Body of pancreas (tissue), 4 donors: Measurements from ENCODE around the gene NOP10. TPM values are rescaled to one million over a fixed set of nuclear protein-coding genes. Genes with fewer than 3 reads are reported as not detected.
A peak's percentile ranks its signal among the peaks of the same experiment; 100 is the strongest.
"Not testable (repeated sequence)": the region's sequence is repeated elsewhere in the genome, so short reads cannot be mapped to it uniquely, and the experiment has no call there.

Source experiments
- ATAC-seq: fragments of 150-250 bp; one replicate; pipeline ENCODE4 v1.9.1; 2016
- DNase-seq, 4 donors: peaks; one replicate each; pipeline ENCODE4 v3.0.0-alpha.2; 2019
- H3K27ac ChIP-seq, 4 donors: fragments of 200-600 bp; sonication (generic); 1 replicate in 3 of 4; 2 replicates in 1 of 4; pipeline versions ENCODE4 v1.5.1 to v1.6.1; 2016 to 2019; ENCODE audit warnings: mild to moderate bottlenecking in 1 of 4, mixed read lengths in 1 of 4, moderate library complexity in 1 of 4
- H3K27me3 ChIP-seq, 2 donors: fragments of 200-600 bp; sonication (generic); one replicate each; pipeline ENCODE4 v1.6.0; 2016; ENCODE audit warnings: mild to moderate bottlenecking in 1 of 2
- H3K36me3 ChIP-seq, 2 donors: fragments of 200-600 bp; sonication (generic); replicated peaks in 1 of 2; 2 replicates each; pipeline ENCODE4 v1.5.1; 2016; ENCODE audit warnings: low read depth in 2 of 2; ENCODE audit not compliant: insufficient read depth in 1 of 2
- H3K4me1 ChIP-seq: fragments of 200-600 bp; sonication (generic); one replicate; pipeline ENCODE4 v1.6.0; 2016
- H3K4me3 ChIP-seq, 2 donors: fragments of 200-600 bp; sonication (generic); 1 replicate in 1 of 2; 2 replicates in 1 of 2; pipeline ENCODE4 v1.5.1; 2016 to 2019
- H3K9me3 ChIP-seq, 3 donors: fragments of 200-600 bp; sonication (generic); 1 replicate in 2 of 3; 2 replicates in 1 of 3; pipeline ENCODE4 v1.5.1; 2016
- POLR2A ChIP-seq, 3 donors: fragments of 450-650 bp; IDR thresholded peaks; one replicate each; pipeline ENCODE4 v1.6.1; 2016; ENCODE audit warnings: antibody characterized with exemption in 3 of 3, mild to moderate bottlenecking in 2 of 3
- WGBS, 2 donors: methylation state at CpG; one replicate each; pipeline ENCODE4 v1.1.5; 2017; 5-methylcytosine and 5-hydroxymethylcytosine counted together
- intact Hi-C: fragments of 100-400 bp; cut with DNase I; formaldehyde crosslinking; loops from one replicate; pipeline ENCODE4 v1.15.1; 2023
- total RNA-seq, 2 donors: library from RNA; depleted of rRNA; stranded (reverse); fragments of >200 nt; gene quantifications; one replicate each; pipeline ENCODE4 v1.1.0, GENCODE V29; 2016
- TF ChIP-seq, protein P1 (sequence below), 7 experiments: fragments of 450-650 bp in 4 of 7; fragments of 200-600 bp in 3 of 7; sonication (generic) in 3 of 7; IDR thresholded peaks; one replicate each; pipeline ENCODE4 v1.5.1; 2016 to 2019; ENCODE audit warnings: antibody characterized with exemption in 7 of 7

NOP10 gene
- total RNA-seq, 2 donors from 2014 or later = 25.7 to 32.4 TPM

DNA sequence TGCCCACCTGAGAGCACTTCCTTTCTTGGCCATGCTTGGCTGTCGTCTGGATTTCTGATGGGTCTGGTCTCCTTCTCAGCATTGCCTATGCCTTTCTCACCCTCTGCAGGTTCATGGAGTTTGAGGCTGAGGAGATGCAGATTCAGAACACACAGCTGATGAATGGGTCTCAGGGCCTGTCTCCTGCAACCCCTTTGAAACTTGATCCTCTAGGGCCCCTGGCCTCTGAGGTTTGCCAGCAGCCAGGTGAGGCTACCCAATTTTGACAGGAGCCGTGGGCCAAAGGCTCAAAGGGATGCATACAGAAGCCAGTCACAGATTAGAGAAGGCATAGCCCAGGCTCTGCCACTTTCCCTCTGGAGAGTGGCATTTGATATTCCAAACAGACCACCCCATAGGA is 10.7 kb upstream of the NOP10 start:
- Histone ChIP-seq H3K27ac (no peak overlapping the region), H3K4me3 (no peak overlapping the region), H3K9me3 (no peaks in the 10 kb centered on the region), H3K36me3 (no peaks in the 10 kb centered on the region), H3K4me1 (no peaks in the 10 kb centered on the region), H3K27me3 (no peaks in the 10 kb centered on the region)
- intact Hi-C loops = no loop called here
- ATAC-seq = no peak
- no peak for DNase-seq
- TF ChIP-seq, protein P1, sequence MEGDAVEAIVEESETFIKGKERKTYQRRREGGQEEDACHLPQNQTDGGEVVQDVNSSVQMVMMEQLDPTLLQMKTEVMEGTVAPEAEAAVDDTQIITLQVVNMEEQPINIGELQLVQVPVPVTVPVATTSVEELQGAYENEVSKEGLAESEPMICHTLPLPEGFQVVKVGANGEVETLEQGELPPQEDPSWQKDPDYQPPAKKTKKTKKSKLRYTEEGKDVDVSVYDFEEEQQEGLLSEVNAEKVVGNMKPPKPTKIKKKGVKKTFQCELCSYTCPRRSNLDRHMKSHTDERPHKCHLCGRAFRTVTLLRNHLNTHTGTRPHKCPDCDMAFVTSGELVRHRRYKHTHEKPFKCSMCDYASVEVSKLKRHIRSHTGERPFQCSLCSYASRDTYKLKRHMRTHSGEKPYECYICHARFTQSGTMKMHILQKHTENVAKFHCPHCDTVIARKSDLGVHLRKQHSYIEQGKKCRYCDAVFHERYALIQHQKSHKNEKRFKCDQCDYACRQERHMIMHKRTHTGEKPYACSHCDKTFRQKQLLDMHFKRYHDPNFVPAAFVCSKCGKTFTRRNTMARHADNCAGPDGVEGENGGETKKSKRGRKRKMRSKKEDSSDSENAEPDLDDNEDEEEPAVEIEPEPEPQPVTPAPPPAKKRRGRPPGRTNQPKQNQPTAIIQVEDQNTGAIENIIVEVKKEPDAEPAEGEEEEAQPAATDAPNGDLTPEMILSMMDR (IDR thresholded peaks at IDR 0.05) = no peak
- TF ChIP-seq POLR2A (IDR thresholded peaks at IDR 0.05) = no peak
- WGBS, 2 donors = 68% methylated on average over 2 of the region's 2 CpGs; no CpG with 5 or more reads in 1 of the 2 donors

DNA sequence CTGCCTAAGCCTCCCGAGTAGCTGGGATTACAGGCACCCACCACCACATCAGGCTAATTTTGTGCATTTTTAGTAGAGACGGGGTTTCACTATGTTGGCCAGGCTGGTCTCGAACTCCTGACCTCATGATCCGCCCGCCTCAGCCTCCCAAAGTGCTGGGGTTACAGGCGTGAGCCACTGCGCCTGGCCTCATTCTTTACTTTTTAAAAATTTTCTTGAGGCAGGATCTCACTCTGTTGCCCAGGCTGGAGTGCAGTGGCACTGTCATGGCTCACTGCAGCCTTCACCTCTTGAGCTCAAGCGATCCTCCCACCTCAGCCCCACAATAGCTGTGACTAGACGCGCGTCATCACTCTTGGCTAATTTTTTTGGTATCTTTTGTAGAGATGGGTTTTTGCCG is 10.1 kb upstream of the NOP10 start:
- DNase-seq, H3K9me3 ChIP-seq, H3K4me3 ChIP-seq, H3K27me3 ChIP-seq, H3K36me3 ChIP-seq, H3K4me1 ChIP-seq, H3K27ac ChIP-seq, ATAC-seq, intact Hi-C loops: not testable (repeated sequence)
- 84 to 89% methylated on average over 11 to 12 of the region's 12 CpGs for WGBS, 2 donors

GRCh38 chr15:34349769-34350168 is 6.8 kb upstream of the NOP10 start:
- TF ChIP-seq, protein P1 (IDR thresholded peaks at IDR 0.05) = no peak
- TF ChIP-seq POLR2A (IDR thresholded peaks at IDR 0.05) = no peak
- H3K4me3 ChIP-seq = no peak overlapping the region
- no peaks in the 10 kb centered on the region for H3K36me3 ChIP-seq
- H3K27ac ChIP-seq = no peak overlapping the region
- H3K27me3 ChIP-seq = no peaks in the 10 kb centered on the region
- 61 to 82% methylated on average over 4 of the region's 4 CpGs for WGBS, 2 donors
- ATAC-seq (no peak), DNase-seq (no peak)
- intact Hi-C loops = no loop called here
- no peaks in the 10 kb centered on the region for H3K9me3 ChIP-seq
- no peaks in the 10 kb centered on the region for H3K4me1 ChIP-seq

- ATAC-seq = no peak
- no peaks in the 10 kb centered on the region for H3K4me1 ChIP-seq
- intact Hi-C loops = no loop called here
- TF ChIP-seq, protein P1 (IDR thresholded peaks at IDR 0.05) = no peak
- TF ChIP-seq POLR2A (IDR thresholded peaks at IDR 0.05) = no peak
- H3K9me3 ChIP-seq = no peaks in the 10 kb centered on the region
- H3K27me3 ChIP-seq = no peaks in the 10 kb centered on the region
- H3K36me3 ChIP-seq = no peaks in the 10 kb centered on the region
- DNase-seq = no peak
- 30 to 42% methylated on average over 1 of the region's 1 CpG for WGBS, 2 donors
- no peak overlapping the region for H3K27ac ChIP-seq
- H3K4me3 ChIP-seq = no peak overlapping the region
These were observed 5.9 kb upstream of the NOP10 start for GRCh38 chr15:34348735-34349300.

GRCh38 chr15:34347951-34348638 is 5.2 kb upstream of the NOP10 start:
- peaks cover 3% of the 10 kb centered on the region for H3K4me1 ChIP-seq
- no peak overlapping the region for H3K4me3 ChIP-seq
- H3K27me3 ChIP-seq = no peaks in the 10 kb centered on the region
- ATAC-seq (no peak), DNase-seq (no peak)
- H3K36me3 ChIP-seq = no peaks in the 10 kb centered on the region
- WGBS, 2 donors = 69 to 77% methylated on average over 11 to 13 of the region's 13 CpGs
- TF ChIP-seq, protein P1 (IDR thresholded peaks at IDR 0.05) = no peak
- no peak for TF ChIP-seq POLR2A (IDR thresholded peaks at IDR 0.05)
- H3K9me3 ChIP-seq = no peaks in the 10 kb centered on the region
- H3K27ac ChIP-seq = no peak overlapping the region
- intact Hi-C loops = no loop called here

DNA sequence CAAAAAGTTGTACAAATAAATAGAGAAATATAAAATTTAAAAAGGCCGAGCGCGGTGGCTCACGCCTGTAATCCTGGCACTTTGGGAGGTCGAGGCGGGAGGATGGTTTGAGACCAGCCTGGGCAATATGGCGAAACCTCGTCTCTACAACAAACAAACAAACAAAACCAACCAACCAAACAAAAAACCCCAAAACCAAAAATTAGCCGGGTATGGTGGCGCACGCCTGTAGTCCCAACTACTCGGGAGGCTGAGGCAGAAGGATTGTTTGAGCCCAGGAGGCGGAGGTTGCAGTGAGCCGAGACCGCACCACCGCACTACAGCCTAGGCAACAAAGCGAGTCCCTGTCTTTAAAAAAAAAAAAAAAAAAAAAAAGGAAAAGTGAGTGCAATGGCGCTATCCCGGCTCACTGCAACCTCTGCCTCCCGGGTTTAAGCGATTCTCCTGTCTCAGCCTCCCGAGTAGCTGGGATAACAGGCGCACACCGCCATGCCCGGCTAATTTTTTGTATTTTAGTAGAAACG is 661 bp downstream of the NOP10 start:
- H3K36me3 ChIP-seq, H3K9me3 ChIP-seq, H3K27me3 ChIP-seq, DNase-seq, ATAC-seq, intact Hi-C loops: not testable (repeated sequence)
- peaks cover 20% of the 10 kb centered on the region for H3K4me1 ChIP-seq
- peak overlapping the region; percentile 79 to 96 (median 91) for H3K27ac ChIP-seq
- WGBS, 2 donors = 38% methylated on average over 26 of the region's 26 CpGs
- H3K4me3 ChIP-seq = peak overlapping the region; percentile 55 to 87
